ENCODE data around the gene PLK1. TPM values are rescaled to one million over a fixed set of nuclear protein-coding genes. Genes with fewer than 3 reads are reported as not detected.

The PLK1 gene
- polyA plus RNA-seq (0.21 and 1.3 TPM in 2 replicates), polyA minus RNA-seq (4.1 and 5.1 TPM in 2 replicates)

DNA sequence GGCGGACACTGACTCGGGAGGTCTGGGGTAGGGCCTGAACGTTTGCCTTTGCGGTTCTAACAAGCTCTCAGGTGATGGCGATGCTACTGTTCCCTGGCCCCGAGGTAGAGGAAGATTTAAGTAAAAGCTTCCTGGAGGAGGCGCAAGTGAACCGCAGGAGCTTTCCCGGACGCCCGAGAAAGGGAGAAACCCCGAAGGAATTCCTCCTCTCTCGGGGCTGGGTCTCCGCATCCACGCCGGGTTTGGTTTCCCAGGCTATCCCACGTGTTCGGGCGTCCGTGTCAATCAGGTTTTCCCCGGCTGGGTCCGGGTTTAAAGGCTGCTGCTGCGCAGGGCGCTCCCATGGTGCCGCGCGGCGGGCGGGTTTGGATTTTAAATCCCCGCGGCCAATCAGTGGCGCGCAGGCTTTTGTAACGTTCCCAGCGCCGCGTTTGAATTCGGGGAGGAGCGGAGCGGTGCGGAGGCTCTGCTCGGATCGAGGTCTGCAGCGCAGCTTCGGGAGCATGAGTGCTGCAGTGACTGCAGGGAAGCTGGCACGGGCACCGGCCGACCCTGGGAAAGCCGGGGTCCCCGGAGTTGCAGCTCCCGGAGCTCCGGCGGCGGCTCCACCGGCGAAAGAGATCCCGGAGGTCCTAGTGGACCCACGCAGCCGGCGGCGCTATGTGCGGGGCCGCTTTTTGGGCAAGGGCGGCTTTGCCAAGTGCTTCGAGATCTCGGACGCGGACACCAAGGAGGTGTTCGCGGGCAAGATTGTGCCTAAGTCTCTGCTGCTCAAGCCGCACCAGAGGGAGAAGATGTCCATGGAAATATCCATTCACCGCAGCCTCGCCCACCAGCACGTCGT, at the start of gene PLK1:
Gene PLK1 (plus strand): TSS at position 460 of the 844 bp plus-strand sequence. CDS start 44 bp downstream, at position 504.
- no peaks in the 10 kb centered on the region for H3K9me3 ChIP-seq (ENCODE audit: low read length)
- H3K4me2 ChIP-seq (ENCODE audit: low read length) = peak within 1 kb of the TSS; percentile 78
- TF ChIP-seq EZH2 (IDR thresholded peaks at IDR 0.05; ENCODE audit: borderline replicate concordance, insufficient read depth, low read length, poor library complexity, severe bottlenecking) (no peak), RAD21 (conservative IDR thresholded peaks at IDR 0.05) (peak; percentile 82), EP300 (conservative IDR thresholded peaks at IDR 0.05; ENCODE audit: poor library complexity, severe bottlenecking) (peak; percentile 24), TAF1 (IDR thresholded peaks at IDR 0.05; ENCODE audit: low read depth) (no peak), SMC3 (conservative IDR thresholded peaks at IDR 0.05; ENCODE audit: poor library complexity) (peak; percentile 89), MXI1 (conservative IDR thresholded peaks at IDR 0.05; ENCODE audit: poor library complexity, severe bottlenecking) (peak; percentile 97), POLR2AphosphoS5 (IDR thresholded peaks at IDR 0.05) (peak; percentile 47)
- TF ChIP-seq, protein P1, sequence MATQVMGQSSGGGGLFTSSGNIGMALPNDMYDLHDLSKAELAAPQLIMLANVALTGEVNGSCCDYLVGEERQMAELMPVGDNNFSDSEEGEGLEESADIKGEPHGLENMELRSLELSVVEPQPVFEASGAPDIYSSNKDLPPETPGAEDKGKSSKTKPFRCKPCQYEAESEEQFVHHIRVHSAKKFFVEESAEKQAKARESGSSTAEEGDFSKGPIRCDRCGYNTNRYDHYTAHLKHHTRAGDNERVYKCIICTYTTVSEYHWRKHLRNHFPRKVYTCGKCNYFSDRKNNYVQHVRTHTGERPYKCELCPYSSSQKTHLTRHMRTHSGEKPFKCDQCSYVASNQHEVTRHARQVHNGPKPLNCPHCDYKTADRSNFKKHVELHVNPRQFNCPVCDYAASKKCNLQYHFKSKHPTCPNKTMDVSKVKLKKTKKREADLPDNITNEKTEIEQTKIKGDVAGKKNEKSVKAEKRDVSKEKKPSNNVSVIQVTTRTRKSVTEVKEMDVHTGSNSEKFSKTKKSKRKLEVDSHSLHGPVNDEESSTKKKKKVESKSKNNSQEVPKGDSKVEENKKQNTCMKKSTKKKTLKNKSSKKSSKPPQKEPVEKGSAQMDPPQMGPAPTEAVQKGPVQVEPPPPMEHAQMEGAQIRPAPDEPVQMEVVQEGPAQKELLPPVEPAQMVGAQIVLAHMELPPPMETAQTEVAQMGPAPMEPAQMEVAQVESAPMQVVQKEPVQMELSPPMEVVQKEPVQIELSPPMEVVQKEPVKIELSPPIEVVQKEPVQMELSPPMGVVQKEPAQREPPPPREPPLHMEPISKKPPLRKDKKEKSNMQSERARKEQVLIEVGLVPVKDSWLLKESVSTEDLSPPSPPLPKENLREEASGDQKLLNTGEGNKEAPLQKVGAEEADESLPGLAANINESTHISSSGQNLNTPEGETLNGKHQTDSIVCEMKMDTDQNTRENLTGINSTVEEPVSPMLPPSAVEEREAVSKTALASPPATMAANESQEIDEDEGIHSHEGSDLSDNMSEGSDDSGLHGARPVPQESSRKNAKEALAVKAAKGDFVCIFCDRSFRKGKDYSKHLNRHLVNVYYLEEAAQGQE (IDR thresholded peaks at IDR 0.05; ENCODE audit: borderline replicate concordance) = no peak
- TF ChIP-seq, protein P2, sequence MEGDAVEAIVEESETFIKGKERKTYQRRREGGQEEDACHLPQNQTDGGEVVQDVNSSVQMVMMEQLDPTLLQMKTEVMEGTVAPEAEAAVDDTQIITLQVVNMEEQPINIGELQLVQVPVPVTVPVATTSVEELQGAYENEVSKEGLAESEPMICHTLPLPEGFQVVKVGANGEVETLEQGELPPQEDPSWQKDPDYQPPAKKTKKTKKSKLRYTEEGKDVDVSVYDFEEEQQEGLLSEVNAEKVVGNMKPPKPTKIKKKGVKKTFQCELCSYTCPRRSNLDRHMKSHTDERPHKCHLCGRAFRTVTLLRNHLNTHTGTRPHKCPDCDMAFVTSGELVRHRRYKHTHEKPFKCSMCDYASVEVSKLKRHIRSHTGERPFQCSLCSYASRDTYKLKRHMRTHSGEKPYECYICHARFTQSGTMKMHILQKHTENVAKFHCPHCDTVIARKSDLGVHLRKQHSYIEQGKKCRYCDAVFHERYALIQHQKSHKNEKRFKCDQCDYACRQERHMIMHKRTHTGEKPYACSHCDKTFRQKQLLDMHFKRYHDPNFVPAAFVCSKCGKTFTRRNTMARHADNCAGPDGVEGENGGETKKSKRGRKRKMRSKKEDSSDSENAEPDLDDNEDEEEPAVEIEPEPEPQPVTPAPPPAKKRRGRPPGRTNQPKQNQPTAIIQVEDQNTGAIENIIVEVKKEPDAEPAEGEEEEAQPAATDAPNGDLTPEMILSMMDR (IDR thresholded peaks at IDR 0.05; ENCODE audit: poor library complexity, severe bottlenecking) = peak; percentile 85
- peak within 1 kb of the TSS; percentile 81 for H3K4me3 ChIP-seq (ENCODE audit: low read length)
- no peaks in the 10 kb centered on the region for H3K9me2 ChIP-seq (ENCODE audit: insufficient read depth, low read length)
- H3K79me2 ChIP-seq (replicated peaks; ENCODE audit: insufficient read depth, low read length) = peaks cover 24% of the 10 kb centered on the region
- H2AFZ ChIP-seq (ENCODE audit: low read depth, low read length) = no peak within 1 kb of the TSS
- peak within 1 kb of the TSS; percentile 45 for H3K9ac ChIP-seq (ENCODE audit: low read length)
- peaks cover 5% of the 10 kb centered on the region for H3K36me3 ChIP-seq (ENCODE audit: insufficient read depth, low read length)
- H3K27ac ChIP-seq (ENCODE audit: low read length) = no peak within 1 kb of the TSS
- no peaks in the 10 kb centered on the region for H3F3A ChIP-seq (ENCODE audit: insufficient read depth, low read length, poor library complexity, severe bottlenecking)
- H3K27me3 ChIP-seq (ENCODE audit: insufficient read depth, low read depth, low read length) = no peaks in the 10 kb centered on the region
- H4K20me1 ChIP-seq (ENCODE audit: insufficient read depth) = peaks cover 8% of the 10 kb centered on the region

DNA sequence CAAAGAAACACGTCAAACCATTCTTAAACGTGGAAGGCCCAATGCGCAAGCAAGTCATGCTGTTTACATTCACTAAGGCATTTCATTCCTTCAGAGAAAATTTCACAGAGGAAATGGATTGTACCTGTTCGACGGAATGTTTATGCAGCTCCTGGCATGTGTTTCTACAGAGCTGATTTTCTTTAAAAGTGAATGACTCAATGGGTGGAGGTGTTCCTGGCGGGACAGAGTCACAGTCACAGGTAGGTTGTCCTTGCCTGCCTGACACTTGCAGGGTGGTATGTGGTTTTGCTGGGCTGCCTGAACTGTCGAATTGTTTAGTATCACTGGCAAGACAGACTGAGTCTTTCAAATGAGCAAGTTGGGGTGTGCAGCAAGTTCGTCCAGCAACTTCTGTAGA, 49.2 kb upstream of the PLK1 start:
- H3K27me3 ChIP-seq (ENCODE audit: insufficient read depth, low read depth, low read length) = no peaks in the 10 kb centered on the region
- no peak overlapping the region for H3K9ac ChIP-seq (ENCODE audit: low read length)
- no peaks in the 10 kb centered on the region for H3F3A ChIP-seq (ENCODE audit: insufficient read depth, low read length, poor library complexity, severe bottlenecking)
- TF ChIP-seq POLR2AphosphoS5 (IDR thresholded peaks at IDR 0.05) (no peak), TAF1 (IDR thresholded peaks at IDR 0.05; ENCODE audit: low read depth) (no peak), EZH2 (IDR thresholded peaks at IDR 0.05; ENCODE audit: borderline replicate concordance, insufficient read depth, low read length, poor library complexity, severe bottlenecking) (no peak), SMC3 (conservative IDR thresholded peaks at IDR 0.05; ENCODE audit: poor library complexity) (no peak), MXI1 (conservative IDR thresholded peaks at IDR 0.05; ENCODE audit: poor library complexity, severe bottlenecking) (no peak), EP300 (conservative IDR thresholded peaks at IDR 0.05; ENCODE audit: poor library complexity, severe bottlenecking) (no peak), RAD21 (conservative IDR thresholded peaks at IDR 0.05) (no peak)
- TF ChIP-seq, protein P1 (IDR thresholded peaks at IDR 0.05; ENCODE audit: borderline replicate concordance) = no peak
- TF ChIP-seq, protein P2 (IDR thresholded peaks at IDR 0.05; ENCODE audit: poor library complexity, severe bottlenecking) = no peak
- no peaks in the 10 kb centered on the region for H3K9me3 ChIP-seq (ENCODE audit: low read length)
- no peaks in the 10 kb centered on the region for H3K9me2 ChIP-seq (ENCODE audit: insufficient read depth, low read length)
- H4K20me1 ChIP-seq (ENCODE audit: insufficient read depth) = no peaks in the 10 kb centered on the region
- H3K79me2 ChIP-seq (replicated peaks; ENCODE audit: insufficient read depth, low read length) = no peaks in the 10 kb centered on the region
- no peaks in the 10 kb centered on the region for H3K36me3 ChIP-seq (ENCODE audit: insufficient read depth, low read length)
- no peak overlapping the region for H3K27ac ChIP-seq (ENCODE audit: low read length)
- no peak overlapping the region for H2AFZ ChIP-seq (ENCODE audit: low read depth, low read length)
- H3K4me3 ChIP-seq (ENCODE audit: low read length) = no peak overlapping the region
- H3K4me2 ChIP-seq (ENCODE audit: low read length) = no peak overlapping the region

Measured in neural cell (in vitro differentiated cells).